Measurements from ENCODE around the gene MAST4.

DNA sequence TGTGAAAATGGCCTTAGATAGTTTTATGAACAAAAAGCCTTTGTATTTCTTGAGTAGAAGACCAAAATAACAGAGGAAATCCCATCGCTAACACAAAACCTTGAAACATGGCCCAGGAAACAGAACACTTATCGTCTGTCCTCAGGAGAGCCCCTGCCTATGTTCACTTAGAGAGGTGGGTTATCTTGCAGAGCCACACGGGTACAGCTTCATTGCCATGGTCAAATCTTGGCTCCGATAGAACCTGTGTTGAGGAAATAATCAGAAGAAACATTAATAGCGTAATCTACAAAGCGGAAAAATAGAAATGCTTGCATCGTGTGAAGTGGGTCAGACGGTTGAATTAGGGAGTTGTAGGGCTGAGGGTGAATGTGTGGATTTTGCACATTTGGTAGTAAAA is 216.1 kb downstream of the MAST4 start:
- TF ChIP-seq, protein P1, sequence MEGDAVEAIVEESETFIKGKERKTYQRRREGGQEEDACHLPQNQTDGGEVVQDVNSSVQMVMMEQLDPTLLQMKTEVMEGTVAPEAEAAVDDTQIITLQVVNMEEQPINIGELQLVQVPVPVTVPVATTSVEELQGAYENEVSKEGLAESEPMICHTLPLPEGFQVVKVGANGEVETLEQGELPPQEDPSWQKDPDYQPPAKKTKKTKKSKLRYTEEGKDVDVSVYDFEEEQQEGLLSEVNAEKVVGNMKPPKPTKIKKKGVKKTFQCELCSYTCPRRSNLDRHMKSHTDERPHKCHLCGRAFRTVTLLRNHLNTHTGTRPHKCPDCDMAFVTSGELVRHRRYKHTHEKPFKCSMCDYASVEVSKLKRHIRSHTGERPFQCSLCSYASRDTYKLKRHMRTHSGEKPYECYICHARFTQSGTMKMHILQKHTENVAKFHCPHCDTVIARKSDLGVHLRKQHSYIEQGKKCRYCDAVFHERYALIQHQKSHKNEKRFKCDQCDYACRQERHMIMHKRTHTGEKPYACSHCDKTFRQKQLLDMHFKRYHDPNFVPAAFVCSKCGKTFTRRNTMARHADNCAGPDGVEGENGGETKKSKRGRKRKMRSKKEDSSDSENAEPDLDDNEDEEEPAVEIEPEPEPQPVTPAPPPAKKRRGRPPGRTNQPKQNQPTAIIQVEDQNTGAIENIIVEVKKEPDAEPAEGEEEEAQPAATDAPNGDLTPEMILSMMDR (IDR thresholded peaks at IDR 0.05; ENCODE audit: low read depth, low read length, poor library complexity, severe bottlenecking), result no peak
- TF ChIP-seq EZH2phosphoT487 (IDR thresholded peaks at IDR 0.05; ENCODE audit: borderline replicate concordance, low read length), result no peak

Data from DOHH2 (cell line).